Measurements from ENCODE around the gene MEGF10. TPM values are rescaled to one million over a fixed set of nuclear protein-coding genes. Genes with fewer than 3 reads are reported as not detected.

Gene MEGF10
- total and polyA plus RNA-seq, 2 of the 8 experiments (the other 6 are each of a cell fraction or from before 2014, with no cell fraction given), result 38.2 to 53.1 TPM

DNA sequence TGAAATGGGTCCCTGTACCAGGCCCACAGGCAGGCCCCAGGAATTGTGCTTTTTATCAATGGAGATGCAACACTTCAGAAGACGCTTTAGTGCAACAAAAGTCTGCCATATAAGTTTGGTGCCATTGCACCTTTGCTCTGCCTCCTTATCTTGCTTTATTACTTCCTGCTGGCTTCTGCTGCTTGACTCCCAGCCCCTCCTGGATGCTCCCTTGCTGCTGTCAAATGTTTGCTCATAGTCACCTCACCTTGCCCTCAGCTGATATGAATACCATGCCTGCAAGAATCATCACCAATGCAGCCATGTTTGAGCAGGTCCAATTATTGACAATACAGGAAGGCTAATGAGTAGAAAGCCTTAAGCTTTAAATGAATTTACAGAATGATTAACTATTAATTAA lies 25.4 kb downstream of the MEGF10 start:
- Histone ChIP-seq H3K79me2 (ENCODE audit: control insufficient read depth in 1 of 2, insufficient read depth in 2 of 2, low read length in 2 of 2) (peaks cover 0 to 79% of the 10 kb centered on the region in 2 experiments; a peak in 3 of 4 replicates), H4K8ac (ENCODE audit: extremely low read depth, insufficient read depth, low read length) (no peak overlapping the region), H3K23me2 (ENCODE audit: low read depth, low read length) (no peaks in the 10 kb centered on the region), H3K4me1 (replicated peaks in 1 of 4; ENCODE audit: control insufficient read depth in 3 of 4, insufficient read depth in 4 of 4, low read length in 3 of 4) (peaks cover 0 to 14% (median 12%) of the 10 kb centered on the region in 4 experiments; a peak in 5 of 7 replicates), H3K9me3 (ENCODE audit: insufficient read depth in 2 of 2, low read depth in 1 of 2, low read length in 1 of 2) (no peaks in the 10 kb centered on the region), H3K4me2 (ENCODE audit: insufficient read depth in 1 of 2, low read depth in 2 of 2, low read length in 2 of 2) (no peak overlapping the region), H3K56ac (replicated peaks; ENCODE audit: insufficient read length, low read depth, low read length) (no peak overlapping the region), H3K79me1 (ENCODE audit: low read depth, low read length) (no peaks in the 10 kb centered on the region), H2BK12ac (ENCODE audit: low read depth, low read length) (no peak overlapping the region), H4K5ac (ENCODE audit: insufficient read length, low read depth, low read length) (no peak overlapping the region), H4K91ac (replicated peaks; ENCODE audit: insufficient read length, low read length) (no peak overlapping the region), H2AFZ (ENCODE audit: low read length) (no peak overlapping the region), H2BK15ac (ENCODE audit: low read length) (no peak overlapping the region), H2BK5ac (ENCODE audit: low read depth, low read length) (no peak overlapping the region), H3K27me3 (replicated peaks in 1 of 4; ENCODE audit: control insufficient read depth in 3 of 4, extremely low read depth in 1 of 4, insufficient read depth in 3 of 4, low read length in 3 of 4) (no peaks in the 10 kb centered on the region), H4K20me1 (replicated peaks in 1 of 2; ENCODE audit: control insufficient read depth in 1 of 2, insufficient read depth in 2 of 2, low read length in 2 of 2) (no peaks in the 10 kb centered on the region), H3K27ac (ENCODE audit: low read depth, low read length) (no peak overlapping the region), H3K18ac (ENCODE audit: extremely low read depth, low read length) (no peak overlapping the region), H3K4ac (replicated peaks; ENCODE audit: insufficient read length, low read depth, low read length) (no peak overlapping the region), H3K9ac (replicated peaks in 1 of 4; ENCODE audit: extremely low read depth in 1 of 4, low read depth in 3 of 4, low read length in 3 of 4) (no peak overlapping the region), H3K14ac (ENCODE audit: insufficient read length) (no peak overlapping the region), H3K4me3 (ENCODE audit: extremely low read depth in 1 of 4, insufficient read depth in 2 of 4, low read depth in 3 of 4, low read length in 4 of 4) (no peak overlapping the region), H2AK5ac (ENCODE audit: low read depth, low read length) (no peak overlapping the region), H2BK120ac (replicated peaks; ENCODE audit: low read depth, low read length) (no peak overlapping the region), H2BK20ac (ENCODE audit: low read length) (no peak overlapping the region), H3K36me3 (ENCODE audit: control insufficient read depth in 2 of 4, insufficient read depth in 4 of 4, low read length in 3 of 4) (no peaks in the 10 kb centered on the region), H3K23ac (ENCODE audit: insufficient read length) (no peak overlapping the region)
- FAIRE-seq (no peak), DNase-seq (ENCODE audit: low read depth in 1 of 2, low spot score in 2 of 2) (no peak)
- ChIA-PET CTCF (ENCODE audit: partially characterized antibody) (interaction anchor here (0.8 to 2.6 kb wide), 8 partner anchors 9 to 255 kb away, joined by 3 to 17 read pairs (median 4); no protein-coding TSS in a partner anchor), POLR2A (ENCODE audit: partially characterized antibody) (interaction anchor here (1.0 to 1.1 kb wide), 2 partner anchors 9 to 27 kb away, joined by 3 to 4 read pairs; no protein-coding TSS in a partner anchor)
- WGBS, 2 experiments (ENCODE audit: extremely low coverage in 1 of 2, insufficient coverage in 1 of 2, insufficient read length in 1 of 2, insufficient replicate concordance in 2 of 2, low coverage in 1 of 2, low lambda C conversion rate in 2 of 2, missing lambda C conversion rate in 1 of 2), result 90% methylated on average over 1 of the region's 1 CpG; no CpG with 5 or more reads in 1 of the 2 experiments
- TF ChIP-seq RAD21 (IDR thresholded peaks at IDR 0.05 in 1 of 2, conservative IDR thresholded peaks at IDR 0.05 in 1 of 2; ENCODE audit: low read depth in 2 of 2, low read length in 2 of 2) (no peak), EP300 (IDR thresholded peaks at IDR 0.05; ENCODE audit: borderline replicate concordance in 1 of 2, low read depth in 2 of 2, low read length in 2 of 2) (no peak), TEAD4 (IDR thresholded peaks at IDR 0.05; ENCODE audit: low read depth, low read length) (no peak)

Measured in H1 (cell line).